ENCODE measurements around the gene PCK2. TPM values are rescaled to one million over a fixed set of nuclear protein-coding genes. Genes with fewer than 3 reads are reported as not detected.

Gene PCK2
- total and polyA plus RNA-seq, 2 of the 13 experiments (the other 11 are each of a cell fraction or from before 2014, with no cell fraction given) = 129 to 272 TPM

GRCh38 chr14:24093901-24094840 is at the start of gene PCK2 (continued):
- TF ChIP-seq ZNF431 (CRISPR knock-in tag; IDR thresholded peaks at IDR 0.05; ENCODE audit: borderline replicate concordance, low read depth) (no peak), ZFP37 (CRISPR knock-in tag; IDR thresholded peaks at IDR 0.05; ENCODE audit: borderline replicate concordance) (peak; percentile 94), BRF2 (CRISPR knock-in tag; IDR thresholded peaks at IDR 0.05) (peak; percentile 94), ZNF20 (CRISPR knock-in tag; IDR thresholded peaks at IDR 0.05) (peak; percentile 96), MATR3 (CRISPR knock-in tag; IDR thresholded peaks at IDR 0.05) (peak; percentile 98), SAFB2 (CRISPR knock-in tag; IDR thresholded peaks at IDR 0.05; ENCODE audit: borderline replicate concordance, low read depth) (peak; percentile 99), ZNF574 (CRISPR knock-in tag; IDR thresholded peaks at IDR 0.05) (peak; percentile 93), SSRP1 (CRISPR knock-in tag; IDR thresholded peaks at IDR 0.05) (peak; percentile 19; the same call in 1 of the 2 replicates), ZNF280D (CRISPR knock-in tag; IDR thresholded peaks at IDR 0.05) (peak; percentile 98), ZNF318 (CRISPR knock-in tag; IDR thresholded peaks at IDR 0.05) (0 out of 2 replicates have a peak, but pooled peaks have one; percentile 44), ZNF24 (IDR thresholded peaks at IDR 0.05) (peak; percentile 45), ZNF724P (CRISPR knock-in tag; IDR thresholded peaks at IDR 0.05; ENCODE audit: borderline replicate concordance) (peak; percentile 99)
